HG03442 (cell line): ENCODE data around the gene CCDC195.
"Not testable (repeated sequence)": the region's sequence is repeated elsewhere in the genome, so short reads cannot be mapped to it uniquely, and the experiment has no call there.

Source experiments
- ATAC-seq: cut with Tn5 transposase; IDR thresholded peaks from one replicate; pipeline ENCODE4 v1.9.1; 2021; ENCODE audit warnings: mild to moderate bottlenecking, moderate library complexity; ENCODE audit not compliant: unreplicated experiment

CCDC195 gene

DNA sequence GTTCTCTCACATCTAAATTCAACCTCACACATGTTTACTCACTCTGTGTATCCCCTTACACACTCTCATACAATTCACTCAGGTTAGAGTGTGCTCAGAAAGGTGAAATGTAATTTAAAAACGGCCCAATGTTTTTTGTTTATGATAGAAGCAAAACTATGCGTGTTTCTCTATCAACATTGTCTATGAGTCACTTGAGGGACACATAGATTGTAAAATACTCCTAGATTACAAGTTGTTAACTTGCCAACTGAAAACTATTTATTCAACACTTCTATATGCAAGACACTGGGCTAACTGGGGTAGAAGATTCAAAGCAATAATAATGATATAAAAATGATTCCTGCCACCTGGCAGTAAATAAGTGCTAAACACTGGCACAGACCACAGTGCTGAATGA is 24.6 kb downstream of the CCDC195 start:
- ATAC-seq = no peak

- no peak for ATAC-seq
Observed at GRCh38 chr2:224690868-224691267, 25.3 kb downstream of the CCDC195 start.

DNA sequence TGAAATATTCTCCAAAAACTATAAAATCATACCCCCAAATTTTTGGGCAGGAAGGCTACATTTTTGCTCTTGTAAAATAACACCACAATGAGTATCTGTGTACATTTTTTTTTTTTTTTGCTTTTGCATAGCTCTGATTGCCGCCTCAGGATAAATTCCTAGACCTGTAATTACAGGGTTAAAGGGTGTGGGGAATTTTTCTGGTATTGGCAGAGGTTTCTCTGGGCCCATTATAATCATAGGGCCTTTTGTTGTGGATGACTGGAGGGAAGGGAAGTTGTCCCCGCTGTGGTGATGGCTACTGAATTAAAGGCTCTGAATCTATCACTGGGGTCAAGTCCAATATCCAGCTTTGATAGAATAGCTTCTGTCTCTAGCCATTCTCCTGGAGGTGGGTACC is 26.6 kb downstream of the CCDC195 start:
- no peak for ATAC-seq

DNA sequence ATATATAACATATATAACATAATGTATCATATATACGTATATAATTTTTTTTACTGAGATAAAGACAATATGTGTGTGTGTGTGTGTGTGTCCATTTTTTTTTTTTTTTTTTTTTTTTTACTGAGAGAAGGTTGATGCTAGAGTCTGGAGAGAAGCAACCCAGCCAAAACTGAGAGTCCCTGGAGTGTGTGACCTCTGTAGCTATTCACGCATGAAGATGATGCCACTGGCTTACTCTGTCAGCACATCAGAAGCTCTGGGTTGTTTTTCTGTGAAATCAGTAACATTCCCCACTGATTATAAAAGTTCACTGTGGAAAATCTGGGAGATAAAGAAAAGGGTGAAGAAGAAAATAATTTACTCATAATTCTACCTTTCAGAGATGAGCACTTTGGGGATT is 27.2 kb downstream of the CCDC195 start:
- no peak for ATAC-seq

DNA sequence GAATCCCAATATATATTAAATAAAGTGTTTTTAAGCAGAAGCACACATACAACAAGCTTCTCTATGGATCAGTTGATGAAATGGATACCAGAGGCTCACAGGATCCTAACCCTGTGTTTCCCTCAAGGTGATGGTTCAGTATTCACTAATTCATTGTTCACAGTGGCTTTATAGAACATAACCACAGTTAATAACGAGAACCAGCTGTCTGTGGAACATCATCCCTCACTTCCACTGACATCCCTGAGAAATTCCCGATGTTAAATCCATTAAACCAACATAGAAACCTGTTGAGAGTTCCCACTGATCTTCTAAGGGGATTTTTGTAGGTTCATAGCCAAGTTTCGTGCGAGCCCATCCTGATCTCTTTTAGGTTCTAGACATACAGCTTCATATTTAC is 29.0 kb downstream of the CCDC195 start:
- no peak for ATAC-seq

DNA sequence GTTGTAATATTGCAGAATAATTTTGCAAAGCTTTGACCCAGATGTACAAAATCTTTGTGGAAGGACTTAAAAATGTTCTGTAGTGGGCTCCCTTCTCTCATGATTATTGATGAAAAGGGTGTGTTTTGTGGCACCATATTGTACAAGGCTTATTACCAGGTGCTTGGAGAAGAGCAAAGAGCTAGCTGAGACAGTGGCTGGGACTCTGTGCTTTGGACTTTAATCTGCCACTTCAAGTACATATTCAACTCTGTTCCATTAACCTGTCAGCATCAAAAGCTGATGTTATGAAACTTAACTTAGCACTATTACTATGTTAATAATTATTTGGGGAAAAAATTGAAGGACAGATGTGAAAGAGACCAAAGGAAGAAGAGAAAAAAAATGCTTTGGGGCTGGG is 31.0 kb downstream of the CCDC195 start:
- no peak for ATAC-seq

GRCh38 chr2:224682134-224682533 is 34.0 kb downstream of the CCDC195 start:
- no peak for ATAC-seq

GRCh38 chr2:224671731-224672130 is 44.4 kb downstream of the CCDC195 start:
- ATAC-seq = no peak

DNA sequence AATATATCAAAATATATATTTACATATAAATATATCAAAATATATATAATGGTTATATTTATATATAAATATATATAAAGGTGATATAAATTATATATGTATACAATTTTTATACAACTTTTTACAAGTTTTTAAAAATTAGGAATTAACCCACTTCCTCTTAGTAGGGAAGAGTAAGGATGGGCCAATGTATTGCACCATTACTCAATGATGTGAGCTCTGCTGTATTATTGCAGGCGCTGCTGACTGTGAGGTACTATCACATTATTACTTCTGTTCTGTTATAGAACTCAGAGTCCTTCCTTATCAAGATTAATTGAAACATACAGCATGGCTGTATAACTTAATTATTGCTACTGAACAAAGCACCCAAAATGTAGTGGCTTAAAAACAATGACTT is 46.0 kb downstream of the CCDC195 start:
- ATAC-seq = no peak

- no peak for ATAC-seq
Observed at GRCh38 chr2:224669449-224669848, 46.7 kb downstream of the CCDC195 start.

- ATAC-seq = no peak
Observed at GRCh38 chr2:224668123-224668909, 47.8 kb downstream of the CCDC195 start.

DNA sequence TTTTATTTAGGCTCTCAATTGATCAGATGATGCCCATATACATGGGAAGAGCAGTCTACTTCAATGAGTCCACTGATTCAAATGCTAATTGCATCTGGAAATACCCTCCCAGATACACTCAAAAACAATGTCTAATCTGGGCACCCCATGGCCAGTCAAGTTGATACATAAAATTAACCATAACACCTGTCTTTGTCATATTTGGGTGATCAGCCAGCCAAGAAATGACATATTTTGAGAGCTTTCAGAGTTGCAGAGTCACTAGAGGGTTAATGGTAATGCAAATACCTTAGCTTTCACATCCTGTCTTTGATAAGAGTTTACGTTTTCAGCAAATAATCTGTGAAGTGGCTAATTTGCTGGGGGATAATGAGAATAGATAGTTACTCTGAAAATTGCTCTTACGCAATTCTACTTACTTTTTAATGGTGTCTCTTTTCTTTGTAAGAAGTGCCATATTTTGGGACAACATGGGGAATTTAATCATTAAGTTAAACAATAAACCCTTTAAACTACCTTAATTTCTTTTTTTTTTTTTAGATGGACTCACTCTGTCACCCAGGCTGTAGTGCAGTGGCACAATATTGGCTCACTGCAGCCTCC is 49.1 kb downstream of the CCDC195 start:
- ATAC-seq = peak; percentile 96

DNA sequence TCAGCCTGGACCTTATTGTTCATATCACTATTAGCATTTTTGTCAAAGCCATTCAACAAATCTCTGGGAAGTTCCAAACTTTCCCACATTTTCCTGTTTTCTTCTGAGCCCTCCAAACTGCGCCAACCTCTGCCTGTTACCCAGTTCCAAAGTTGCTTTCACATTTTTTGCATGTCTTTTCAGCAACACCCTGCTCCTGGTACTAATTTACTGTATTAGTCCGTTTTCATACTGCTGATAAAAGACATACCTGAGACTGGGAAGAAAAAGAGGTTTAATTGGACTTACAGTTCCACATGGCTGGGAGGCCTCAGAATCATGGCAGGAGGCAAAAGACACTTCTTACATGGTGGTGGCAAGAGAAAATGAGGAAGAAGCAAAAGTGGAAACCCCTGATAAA is 52.8 kb downstream of the CCDC195 start:
- not testable (repeated sequence) for ATAC-seq

GRCh38 chr2:224661708-224662107 is 54.5 kb downstream of the CCDC195 start:
- ATAC-seq = not testable (repeated sequence)

- no peak for ATAC-seq
Observed at GRCh38 chr2:224659714-224660113, 56.5 kb downstream of the CCDC195 start.

DNA sequence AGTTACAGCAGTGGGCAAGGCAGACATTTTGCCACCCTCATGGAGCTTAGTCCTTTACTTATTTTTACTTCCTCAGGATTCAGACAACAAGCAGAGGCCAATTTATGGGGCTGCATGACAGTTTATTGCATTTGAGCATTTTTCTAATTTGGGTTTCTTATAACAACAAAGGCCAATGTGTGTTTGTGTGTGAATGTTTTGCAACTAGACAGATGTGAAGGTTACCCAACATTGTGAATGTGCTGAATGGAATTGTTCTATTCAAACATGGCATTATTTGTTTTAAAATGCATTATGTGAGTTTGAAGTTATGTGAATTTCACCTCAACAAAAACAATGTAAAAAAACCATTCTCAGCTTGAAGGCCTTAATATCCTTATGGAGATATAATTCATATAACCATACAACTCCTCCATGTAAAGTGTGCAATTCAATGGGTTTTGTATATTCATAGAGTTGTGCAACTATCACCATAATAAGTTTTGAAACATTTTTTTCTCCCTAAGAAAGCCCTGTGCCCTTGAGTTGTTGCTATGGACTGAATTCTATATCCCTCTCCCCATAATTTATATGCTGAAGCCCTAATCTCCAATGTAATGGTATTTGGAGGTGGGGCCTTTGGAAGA is 57.3 kb downstream of the CCDC195 start:
- no peak for ATAC-seq

DNA sequence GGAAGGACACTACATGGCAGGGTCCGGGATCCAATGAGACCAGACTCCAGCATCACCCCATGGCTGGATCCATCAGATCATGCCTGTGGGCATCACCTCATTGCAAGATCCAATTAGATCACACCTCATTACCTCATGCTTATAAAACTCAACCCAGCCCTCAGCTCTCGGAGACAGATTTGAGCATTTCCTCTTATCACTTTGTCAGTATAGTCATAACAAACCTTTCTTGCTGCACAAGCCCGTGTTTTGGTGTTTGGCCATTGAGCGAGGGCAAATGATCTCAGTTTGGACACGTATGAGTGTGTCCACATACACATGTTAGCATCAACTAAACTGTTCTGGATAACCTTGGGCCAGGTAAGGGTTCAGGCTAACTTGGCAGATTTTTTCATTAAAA is 58.8 kb downstream of the CCDC195 start:
- no peak for ATAC-seq

DNA sequence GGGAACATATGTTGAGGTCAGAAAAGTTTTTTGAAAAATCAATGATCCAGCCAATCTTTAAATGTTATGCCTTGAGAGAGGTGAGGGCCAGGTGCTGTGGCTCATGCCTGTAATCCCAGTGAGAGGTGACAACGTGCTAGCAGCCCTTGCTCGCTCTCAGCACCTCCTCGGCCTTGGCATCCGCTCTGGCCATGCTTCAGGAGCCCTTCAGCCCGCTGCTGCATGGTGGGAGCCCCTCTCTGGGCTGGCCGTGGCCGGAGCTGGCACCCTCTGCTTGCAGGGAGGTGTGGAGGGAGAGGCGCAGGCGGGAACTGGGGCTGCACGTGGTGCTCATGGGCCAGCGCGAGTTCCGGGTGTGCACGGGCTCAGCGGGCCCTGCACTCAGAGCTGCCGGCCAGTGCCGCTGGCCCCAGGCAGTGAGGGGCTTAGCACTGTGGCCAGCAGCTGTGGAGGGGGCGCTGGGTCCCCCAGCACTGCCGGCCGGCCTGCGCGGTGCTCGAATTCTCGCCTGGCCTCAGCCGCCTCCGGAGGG is 61.1 kb downstream of the CCDC195 start:
- ATAC-seq = no peak
